Liver (tissue), 9 donors: Measurements from ENCODE around the gene AMELY. TPM values are rescaled to one million over a fixed set of nuclear protein-coding genes. Genes with fewer than 3 reads are reported as not detected.

Experiments used
- DNase-seq: peaks from one replicate; pipeline ENCODE4 v3.0.0-alpha.2; 2017; ENCODE audit warnings: low spot score
- H3K27ac ChIP-seq, 2 donors: one replicate each; pipeline ENCODE4 v1.7.0; 2013; ENCODE audit warnings: inconsistent platforms in 2 of 2, low read length in 2 of 2, control low read depth in 1 of 2, low read depth in 1 of 2, mild to moderate bottlenecking in 1 of 2
- H3K27me3 ChIP-seq, 4 donors: one replicate each; pipeline versions ENCODE4 v1.6.1 to v1.7.0; 2013; ENCODE audit warnings: low read length in 3 of 4, inconsistent platforms in 1 of 4, mild to moderate bottlenecking in 1 of 4, moderate library complexity in 1 of 4; ENCODE audit not compliant: control insufficient read depth in 4 of 4, insufficient read depth in 4 of 4
- H3K36me3 ChIP-seq, 4 donors: one replicate each; pipeline versions ENCODE4 v1.6.1 to v1.7.0; 2013; ENCODE audit warnings: low read length in 3 of 4, mild to moderate bottlenecking in 3 of 4, low read depth in 1 of 4, moderate library complexity in 1 of 4; ENCODE audit not compliant: control insufficient read depth in 4 of 4, insufficient read depth in 3 of 4
- H3K4me1 ChIP-seq, 4 donors: one replicate each; pipeline versions ENCODE4 v1.6.1 to v1.7.0; 2013; ENCODE audit warnings: low read length in 3 of 4, mild to moderate bottlenecking in 3 of 4, moderate library complexity in 1 of 4; ENCODE audit not compliant: control insufficient read depth in 4 of 4, insufficient read depth in 4 of 4
- H3K4me3 ChIP-seq, 3 donors: one replicate each; pipeline versions ENCODE4 v1.6.1 to v1.7.0; 2013; ENCODE audit warnings: low read length in 3 of 3, control low read depth in 1 of 3, low read depth in 1 of 3, mild to moderate bottlenecking in 1 of 3
- H3K9ac ChIP-seq, 2 donors: one replicate each; pipeline ENCODE4 v1.7.0; 2013; ENCODE audit warnings: low read length in 2 of 2, mild to moderate bottlenecking in 2 of 2, moderate library complexity in 2 of 2, control low read depth in 1 of 2, low read depth in 1 of 2
- H3K9me3 ChIP-seq, 4 donors: one replicate each; pipeline versions ENCODE4 v1.6.1 to v1.7.0; 2013; ENCODE audit warnings: low read length in 3 of 4; ENCODE audit not compliant: control insufficient read depth in 4 of 4
- ATF3 ChIP-seq: IDR thresholded peaks from 2 replicates; pipeline ENCODE4 v1.6.1; 2016; ENCODE audit warnings: antibody characterized with exemption
- EGR1 ChIP-seq, 2 donors: IDR thresholded peaks; 2 replicates each; pipeline ENCODE4 v1.6.1; 2016 to 2018; ENCODE audit warnings: antibody characterized with exemption in 2 of 2, low read depth in 2 of 2
- FOXA1 ChIP-seq: IDR thresholded peaks from 2 replicates; pipeline ENCODE4 v1.6.1; 2016; ENCODE audit warnings: antibody characterized with exemption
- FOXA2 ChIP-seq: IDR thresholded peaks from 2 replicates; pipeline ENCODE4 v1.6.1; 2016; ENCODE audit warnings: antibody characterized with exemption
- HNF4A ChIP-seq, 2 donors: conservative IDR thresholded peaks; 2 replicates each; pipeline ENCODE4 v1.6.1; 2016; ENCODE audit warnings: antibody characterized with exemption in 2 of 2, mild to moderate bottlenecking in 2 of 2
- HNF4G ChIP-seq: IDR thresholded peaks from 2 replicates; pipeline ENCODE4 v1.6.1; 2016; ENCODE audit warnings: antibody characterized with exemption
- JUND ChIP-seq, 2 donors: IDR thresholded peaks; 2 replicates each; pipeline ENCODE4 v1.6.1; 2016; ENCODE audit warnings: antibody characterized with exemption in 2 of 2
- MAX ChIP-seq: IDR thresholded peaks from 2 replicates; pipeline ENCODE4 v1.6.1; 2016; ENCODE audit warnings: antibody characterized with exemption
- NR2F2 ChIP-seq: IDR thresholded peaks from 2 replicates; pipeline ENCODE4 v1.6.1; 2016; ENCODE audit warnings: antibody characterized with exemption
- RAD21 ChIP-seq, 2 donors: IDR thresholded peaks; 2 replicates each; pipeline ENCODE4 v1.6.1; 2016; ENCODE audit warnings: antibody characterized with exemption in 2 of 2, mild to moderate bottlenecking in 2 of 2
- REST ChIP-seq: IDR thresholded peaks from 2 replicates; pipeline ENCODE4 v1.6.1; 2016; ENCODE audit warnings: antibody characterized with exemption, mild to moderate bottlenecking
- RXRA ChIP-seq, 2 donors: IDR thresholded peaks; 2 replicates each; pipeline ENCODE4 v1.6.1; 2017 to 2018; ENCODE audit warnings: antibody characterized with exemption in 2 of 2, mild to moderate bottlenecking in 1 of 2
- SP1 ChIP-seq: IDR thresholded peaks from 2 replicates; pipeline ENCODE4 v1.6.1; 2018; ENCODE audit warnings: antibody characterized with exemption, mild to moderate bottlenecking
- TAF1 ChIP-seq: conservative IDR thresholded peaks from 2 replicates; pipeline ENCODE4 v1.6.1; 2016; ENCODE audit warnings: antibody characterized with exemption, mild to moderate bottlenecking
- YY1 ChIP-seq: IDR thresholded peaks from 2 replicates; pipeline ENCODE4 v1.6.1; 2016; ENCODE audit warnings: antibody characterized with exemption, mild to moderate bottlenecking
- WGBS: extraction: QIAGEN DNeasy Blood & Tissue Kit; methylation state at CpG from one replicate; pipeline ENCODE4 v1.1.7; 2013; 5-methylcytosine and 5-hydroxymethylcytosine counted together
- polyA plus RNA-seq, 2 donors: library from polyadenylated mRNA; stranded (reverse) in 1 of 2; unstranded in 1 of 2; fragments of 200-250 nt in 1 of 2; fragments of >200 nt in 1 of 2; fragmentation: Nextera tagmentation in 1 of 2; extraction: Ambion mirVana in 1 of 2; gene quantifications; one replicate each; pipeline versions ENCODE4 v1.2.1 to v1.2.3, GENCODE V29; 2013 to 2015
- total RNA-seq, 2 donors: library from RNA; depleted of rRNA; stranded (reverse); fragments of >200 nt; gene quantifications; one replicate each; pipeline ENCODE4 v1.2.3, GENCODE V29; 2014
- TF ChIP-seq, protein P1 (sequence below): fragments of 150-350 bp; IDR thresholded peaks from 2 replicates; pipeline ENCODE4 v1.5.1; 2017; ENCODE audit warnings: improper control_type of control experiment, low read depth, low read length; ENCODE audit not compliant: missing input control
- TF ChIP-seq, protein P2 (sequence below): IDR thresholded peaks from 2 replicates; pipeline ENCODE4 v1.6.1; 2016; ENCODE audit warnings: antibody characterized with exemption
- donor health status: healthy.
- donor health status: healthy.
- donor health status: healthy.
- donor health status: healthy.
- donor health status: healthy.

The AMELY gene
- total and polyA plus RNA-seq, 4 donors: not detected

DNA sequence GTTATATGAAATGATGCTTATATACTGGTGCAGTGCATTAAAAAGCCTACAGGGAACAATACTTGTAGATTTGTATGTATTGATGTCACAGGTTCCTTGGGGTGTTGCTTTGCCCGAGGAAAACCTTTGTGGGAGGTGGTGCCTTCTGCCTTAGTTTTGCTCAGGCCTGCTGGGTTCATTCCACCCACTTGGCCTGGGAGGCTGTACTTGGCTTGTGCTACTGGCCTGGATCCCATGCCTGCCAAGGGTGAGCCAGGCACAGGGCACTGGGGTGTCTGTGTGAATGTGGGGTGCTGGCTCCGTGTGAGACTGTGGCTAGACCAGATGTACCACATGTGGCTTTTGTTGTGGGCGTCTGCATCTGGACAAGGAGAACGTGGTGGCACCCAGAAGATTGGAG is 16.7 kb upstream of the AMELY start:
- H3K27ac ChIP-seq: no peak overlapping the region
- no peak for DNase-seq
- no peak overlapping the region for H3K9ac ChIP-seq
- H3K4me1 ChIP-seq: peaks cover 0 to 10% (median 0%) of the 10 kb centered on the region in 4 donors
- 48% methylated on average over 4 of the region's 4 CpGs for WGBS
- no peaks in the 10 kb centered on the region for H3K36me3 ChIP-seq
- no peak for TF ChIP-seq JUND (IDR thresholded peaks at IDR 0.05)
- TF ChIP-seq MAX: no peak
- no peak for TF ChIP-seq ATF3
- no peak for TF ChIP-seq EGR1 (IDR thresholded peaks at IDR 0.05; ENCODE audit: low read depth in 2 of 2)
- no peak for TF ChIP-seq TAF1
- no peak for TF ChIP-seq NR2F2
- TF ChIP-seq, protein P1, sequence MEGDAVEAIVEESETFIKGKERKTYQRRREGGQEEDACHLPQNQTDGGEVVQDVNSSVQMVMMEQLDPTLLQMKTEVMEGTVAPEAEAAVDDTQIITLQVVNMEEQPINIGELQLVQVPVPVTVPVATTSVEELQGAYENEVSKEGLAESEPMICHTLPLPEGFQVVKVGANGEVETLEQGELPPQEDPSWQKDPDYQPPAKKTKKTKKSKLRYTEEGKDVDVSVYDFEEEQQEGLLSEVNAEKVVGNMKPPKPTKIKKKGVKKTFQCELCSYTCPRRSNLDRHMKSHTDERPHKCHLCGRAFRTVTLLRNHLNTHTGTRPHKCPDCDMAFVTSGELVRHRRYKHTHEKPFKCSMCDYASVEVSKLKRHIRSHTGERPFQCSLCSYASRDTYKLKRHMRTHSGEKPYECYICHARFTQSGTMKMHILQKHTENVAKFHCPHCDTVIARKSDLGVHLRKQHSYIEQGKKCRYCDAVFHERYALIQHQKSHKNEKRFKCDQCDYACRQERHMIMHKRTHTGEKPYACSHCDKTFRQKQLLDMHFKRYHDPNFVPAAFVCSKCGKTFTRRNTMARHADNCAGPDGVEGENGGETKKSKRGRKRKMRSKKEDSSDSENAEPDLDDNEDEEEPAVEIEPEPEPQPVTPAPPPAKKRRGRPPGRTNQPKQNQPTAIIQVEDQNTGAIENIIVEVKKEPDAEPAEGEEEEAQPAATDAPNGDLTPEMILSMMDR: no peak
- no peak for TF ChIP-seq SP1
- no peak overlapping the region for H3K4me3 ChIP-seq
- H3K27me3 ChIP-seq: no peaks in the 10 kb centered on the region
- H3K9me3 ChIP-seq: no peaks in the 10 kb centered on the region

GRCh38 chrY:6921061-6921460 is 9.5 kb upstream of the AMELY start:
- Histone ChIP-seq H3K4me1 (no peaks in the 10 kb centered on the region), H3K27ac (no peak overlapping the region), H3K9me3 (no peaks in the 10 kb centered on the region), H3K4me3 (no peak overlapping the region), H3K27me3 (no peaks in the 10 kb centered on the region), H3K9ac (no peak overlapping the region), H3K36me3 (no peaks in the 10 kb centered on the region)
- WGBS: 80% methylated on average over 2 of the region's 2 CpGs
- no peak for TF ChIP-seq HNF4A (conservative IDR thresholded peaks at IDR 0.05)
- no peak for TF ChIP-seq RAD21 (IDR thresholded peaks at IDR 0.05)
- no peak for TF ChIP-seq ATF3
- no peak for TF ChIP-seq EGR1 (IDR thresholded peaks at IDR 0.05; ENCODE audit: low read depth in 2 of 2)
- no peak for TF ChIP-seq FOXA2
- no peak for TF ChIP-seq FOXA1
- no peak for TF ChIP-seq SP1
- DNase-seq: no peak

DNA sequence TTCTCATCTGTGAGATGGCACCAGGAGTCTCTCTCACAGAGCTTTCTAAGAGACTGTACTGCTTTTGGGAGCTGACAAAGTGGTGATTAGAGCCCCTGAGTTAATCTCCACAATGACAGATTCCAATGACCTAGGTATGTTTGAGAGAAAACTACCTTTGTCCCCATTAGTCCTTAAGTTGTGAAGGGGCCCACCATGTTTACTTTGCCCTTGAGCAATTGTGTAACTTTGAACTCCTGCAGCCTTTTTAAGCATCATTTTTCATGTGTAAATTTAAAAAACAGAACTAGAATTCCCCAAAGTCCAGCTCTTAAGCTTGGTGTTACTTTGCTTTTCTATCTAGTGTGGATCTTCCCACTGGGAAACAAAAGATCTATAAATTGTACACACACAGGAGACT is 1.8 kb upstream of the AMELY start:
- no peak overlapping the region for H3K9ac ChIP-seq
- no peak overlapping the region for H3K27ac ChIP-seq
- H3K4me1 ChIP-seq: peaks cover 0 to 2% (median 0%) of the 10 kb centered on the region in 4 donors
- H3K4me3 ChIP-seq: no peak overlapping the region
- H3K27me3 ChIP-seq: no peaks in the 10 kb centered on the region
- no peaks in the 10 kb centered on the region for H3K36me3 ChIP-seq
- no peak for DNase-seq
- H3K9me3 ChIP-seq: no peaks in the 10 kb centered on the region
- TF ChIP-seq JUND (IDR thresholded peaks at IDR 0.05) (no peak), SP1 (no peak), ATF3 (no peak), TAF1 (no peak), NR2F2 (no peak), RXRA (IDR thresholded peaks at IDR 0.05) (no peak), HNF4A (conservative IDR thresholded peaks at IDR 0.05) (no peak), YY1 (no peak), FOXA1 (no peak), REST (no peak), EGR1 (IDR thresholded peaks at IDR 0.05; ENCODE audit: low read depth in 2 of 2) (no peak), HNF4G (no peak)
- TF ChIP-seq, protein P1: no peak
- TF ChIP-seq, protein P2, sequence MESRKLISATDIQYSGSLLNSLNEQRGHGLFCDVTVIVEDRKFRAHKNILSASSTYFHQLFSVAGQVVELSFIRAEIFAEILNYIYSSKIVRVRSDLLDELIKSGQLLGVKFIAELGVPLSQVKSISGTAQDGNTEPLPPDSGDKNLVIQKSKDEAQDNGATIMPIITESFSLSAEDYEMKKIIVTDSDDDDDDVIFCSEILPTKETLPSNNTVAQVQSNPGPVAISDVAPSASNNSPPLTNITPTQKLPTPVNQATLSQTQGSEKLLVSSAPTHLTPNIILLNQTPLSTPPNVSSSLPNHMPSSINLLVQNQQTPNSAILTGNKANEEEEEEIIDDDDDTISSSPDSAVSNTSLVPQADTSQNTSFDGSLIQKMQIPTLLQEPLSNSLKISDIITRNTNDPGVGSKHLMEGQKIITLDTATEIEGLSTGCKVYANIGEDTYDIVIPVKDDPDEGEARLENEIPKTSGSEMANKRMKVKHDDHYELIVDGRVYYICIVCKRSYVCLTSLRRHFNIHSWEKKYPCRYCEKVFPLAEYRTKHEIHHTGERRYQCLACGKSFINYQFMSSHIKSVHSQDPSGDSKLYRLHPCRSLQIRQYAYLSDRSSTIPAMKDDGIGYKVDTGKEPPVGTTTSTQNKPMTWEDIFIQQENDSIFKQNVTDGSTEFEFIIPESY: no peak
